Measurements from ENCODE around the gene ZSCAN1. TPM values are rescaled to one million over a fixed set of nuclear protein-coding genes. Genes with fewer than 3 reads are reported as not detected.

The ZSCAN1 gene
- total and polyA plus RNA-seq, 12 donors, result 0.15 to 0.32 (median 0.28) TPM; not detected in 9

GRCh38 chr19:58098682-58098998 is 64.8 kb downstream of the ZSCAN1 start:
- peak overlapping the region; percentile 68 to 100 (median 88) for H3K4me3 ChIP-seq
- H3K4me1 ChIP-seq, result peaks cover 0 to 22% (median 11%) of the 10 kb centered on the region in 9 donors
- intact Hi-C loops (cut with DNase I), result loop anchor here in 6 of 10 donors (2.0 to 5.0 kb wide), 5 partner anchors 36 to 96 kb away; partner anchors contain the start of genes ZNF135 (in 5 of the 6), ZNF329 (in 1 of the 6) and ZNF606 (in 1 of the 6)
- DNase-seq (no peak), ATAC-seq (peak in 3 of 8 donors; percentile 1 to 22 (median 12))
- WGBS, 2 donors, result 4 to 10% methylated on average over 2 of the region's 2 CpGs
- H3K27me3 ChIP-seq, result no peaks in the 10 kb centered on the region
- TF ChIP-seq CTCF (IDR thresholded peaks at IDR 0.05), result no peak
- peaks cover 0 to 82% (median 2%) of the 10 kb centered on the region in 11 donors for H3K9me3 ChIP-seq
- peaks cover 0 to 6% (median 0%) of the 10 kb centered on the region in 9 donors for H3K36me3 ChIP-seq
- peak overlapping the region; percentile 72 to 99 (median 92) for H3K27ac ChIP-seq

Other genes starting within 250 kb of the ZSCAN1 start
- gene ZNF552, start 219.1 kb upstream of the ZSCAN1 start, total RNA-seq, result 1 to 10 TPM; 1.9 to 6.6 (median 2.7) TPM
- gene ZNF552, start 219.1 kb upstream of the ZSCAN1 start, polyA plus RNA-seq, result 1 to 10 TPM; 1.5 to 3.9 TPM
- gene ZNF587B, start 203.7 kb upstream of the ZSCAN1 start, total RNA-seq, result 1 to 10 TPM; 5.3 to 8.1 (median 7.1) TPM
- 1 to 10 TPM; 1.3 to 7.5 TPM for gene ZNF587B, start 203.7 kb upstream of the ZSCAN1 start, polyA plus RNA-seq
- 10 to 100 TPM; 16.0 to 24.8 (median 20.0) TPM for gene ZNF587, start 184.2 kb upstream of the ZSCAN1 start, total RNA-seq
- 10 to 100 TPM in 1 of 2 donors, 1 to 10 TPM in 1; 4.2 to 39.1 TPM for gene ZNF587, start 184.2 kb upstream of the ZSCAN1 start, polyA plus RNA-seq
- gene ZNF814, start 145.0 kb upstream of the ZSCAN1 start, total RNA-seq, result 10 to 100 TPM in 9 of 10 donors, 1 to 10 TPM in 1; 6.2 to 14.8 (median 12.6) TPM
- 10 to 100 TPM in 1 of 2 donors, 1 to 10 TPM in 1; 8.7 to 26.1 TPM for gene ZNF814, start 145.0 kb upstream of the ZSCAN1 start, polyA plus RNA-seq
- gene ZNF417, start 117.4 kb upstream of the ZSCAN1 start, total RNA-seq, result 10 to 100 TPM in 5 of 10 donors, 1 to 10 TPM in 5; 6.5 to 14.0 (median 9.9) TPM
- gene ZNF417, start 117.4 kb upstream of the ZSCAN1 start, polyA plus RNA-seq, result 1 to 10 TPM; 1.8 to 5.8 TPM
- gene ZNF418, start 98.6 kb upstream of the ZSCAN1 start, total RNA-seq, result 10 to 100 TPM in 9 of 10 donors, 1 to 10 TPM in 1; 8.7 to 16.5 (median 12.0) TPM
- gene ZNF418, start 98.6 kb upstream of the ZSCAN1 start, polyA plus RNA-seq, result 10 to 100 TPM in 1 of 2 donors, 1 to 10 TPM in 1; 3.2 to 10.2 TPM
- 10 to 100 TPM in 6 of 10 donors, 1 to 10 TPM in 4; 7.5 to 14.9 (median 11.4) TPM for gene ZNF256, start 86.3 kb upstream of the ZSCAN1 start, total RNA-seq
- 1 to 10 TPM; 4.9 to 6.3 TPM for gene ZNF256, start 86.3 kb upstream of the ZSCAN1 start, polyA plus RNA-seq
- 1 to 10 TPM; 1.7 to 4.3 (median 2.2) TPM for gene C19orf18, start 59.5 kb upstream of the ZSCAN1 start, total RNA-seq
- 10 to 100 TPM in 1 of 2 donors, under 1 TPM in 1; 0.54 to 20.7 TPM for gene C19orf18, start 59.5 kb upstream of the ZSCAN1 start, polyA plus RNA-seq
- 10 to 100 TPM in 8 of 10 donors, 1 to 10 TPM in 2; 9.4 to 19.1 (median 13.4) TPM for gene ZNF606, start 31.2 kb upstream of the ZSCAN1 start, total RNA-seq
- gene ZNF606, start 31.2 kb upstream of the ZSCAN1 start, polyA plus RNA-seq, result 10 to 100 TPM in 1 of 2 donors, 1 to 10 TPM in 1; 4.5 to 13.5 TPM
- 1 to 10 TPM; 2.9 to 5.0 (median 3.9) TPM for gene ZNF135, start 25.3 kb downstream of the ZSCAN1 start, total RNA-seq
- 10 to 100 TPM in 1 of 2 donors, 1 to 10 TPM in 1; 2.5 to 10.1 TPM for gene ZNF135, start 25.3 kb downstream of the ZSCAN1 start, polyA plus RNA-seq
- 100 to 1,000 TPM in 1 of 10 donors, 10 to 100 TPM in 9; 59.3 to 101 (median 73.2) TPM for gene ZSCAN18, start 64.2 kb downstream of the ZSCAN1 start, total RNA-seq
- 10 to 100 TPM; 56.4 to 67.9 TPM for gene ZSCAN18, start 64.2 kb downstream of the ZSCAN1 start, polyA plus RNA-seq
- 1 to 10 TPM; 6.5 to 9.7 (median 7.9) TPM for gene ZNF329, start 116.8 kb downstream of the ZSCAN1 start, total RNA-seq
- gene ZNF329, start 116.8 kb downstream of the ZSCAN1 start, polyA plus RNA-seq, result 1 to 10 TPM; 2.3 to 5.4 TPM
- 10 to 100 TPM; 18.4 to 27.6 (median 22.9) TPM for gene ZNF274, start 149.0 kb downstream of the ZSCAN1 start, total RNA-seq
- gene ZNF274, start 149.0 kb downstream of the ZSCAN1 start, polyA plus RNA-seq, result 10 to 100 TPM; 13.8 to 26.0 TPM
- 10 to 100 TPM; 19.2 to 35.0 (median 23.7) TPM for gene ZNF544, start 194.9 kb downstream of the ZSCAN1 start, total RNA-seq
- 10 to 100 TPM; 20.6 to 20.7 TPM for gene ZNF544, start 194.9 kb downstream of the ZSCAN1 start, polyA plus RNA-seq
- 1 to 10 TPM; 4.4 to 6.2 (median 5.6) TPM for gene ZNF8, start 244.9 kb downstream of the ZSCAN1 start, total RNA-seq
- gene ZNF8, start 244.9 kb downstream of the ZSCAN1 start, polyA plus RNA-seq, result 1 to 10 TPM; 1.4 to 4.2 TPM

Measured in heart right ventricle (tissue), 16 donors.